ENCODE results near the gene BID. TPM values are rescaled to one million over a fixed set of nuclear protein-coding genes. Genes with fewer than 3 reads are reported as not detected.

BID gene
- total and polyA plus RNA-seq, 10 of the 15 experiments (the other 5 are each of a cell fraction or from before 2014, with no cell fraction given) = 7.9 to 241 (median 136) TPM

GRCh38 chr22:17789379-17790200 is 15.3 kb upstream of the BID start:
- RAD21 ChIA-PET (ENCODE audit: unreplicated experiment) = interaction anchor here (1.0 kb wide), 1 partner anchor 10 kb away, joined by 4 read pairs; no protein-coding TSS in a partner anchor
- Histone ChIP-seq H3K27ac (ENCODE audit: control insufficient read depth, insufficient read depth) (no peak overlapping the region), H4K20me1 (ENCODE audit: control insufficient read depth, insufficient read depth) (no peaks in the 10 kb centered on the region), H3K27me3 (replicated peaks in 1 of 2; ENCODE audit: control insufficient read depth in 2 of 2, insufficient read depth in 2 of 2, low read length in 1 of 2) (no peaks in the 10 kb centered on the region), H3K4me3 (no peak overlapping the region), H3K9ac (ENCODE audit: control insufficient read depth, insufficient read depth, low read length) (no peak overlapping the region), H3K79me2 (ENCODE audit: control insufficient read depth, insufficient read depth, low read length) (no peaks in the 10 kb centered on the region), H3K36me3 (ENCODE audit: control insufficient read depth in 2 of 2, insufficient read depth in 2 of 2, low read length in 1 of 2) (peaks cover 0 to 14% of the 10 kb centered on the region in 2 experiments; a peak in 2 of 4 replicates), H3K9me3 (replicated peaks; ENCODE audit: control insufficient read depth, insufficient read depth, low read length) (no peaks in the 10 kb centered on the region), H3K4me2 (ENCODE audit: control insufficient read depth, insufficient read depth) (no peak overlapping the region), H3K4me1 (ENCODE audit: control insufficient read depth, insufficient read depth, low read length) (peaks cover 27% of the 10 kb centered on the region), H2AFZ (ENCODE audit: control insufficient read depth, low read depth, low read length) (no peak overlapping the region)
- DNase-seq (ENCODE audit: low read depth, low spot score) = no peak
- no TSS peak for BruUV-seq (replicated peaks)
- TF ChIP-seq MXI1 (IDR thresholded peaks at IDR 0.05; ENCODE audit: low read depth, low read length) (no peak), ESRRA (IDR thresholded peaks at IDR 0.05; ENCODE audit: low read length) (no peak), PKNOX1 (IDR thresholded peaks at IDR 0.05) (no peak), RBBP5 (conservative IDR thresholded peaks at IDR 0.05) (no peak), EZH2 (IDR thresholded peaks at IDR 0.05; ENCODE audit: borderline replicate concordance, control insufficient read depth, low read depth, low read length) (no peak), MYB (IDR thresholded peaks at IDR 0.05; ENCODE audit: borderline replicate concordance, low read depth, low read length) (no peak), KLF5 (IDR thresholded peaks at IDR 0.05; ENCODE audit: partially characterized antibody) (no peak), SREBF1 (IDR thresholded peaks at IDR 0.05; ENCODE audit: low read length) (no peak), NFXL1 (IDR thresholded peaks at IDR 0.05; ENCODE audit: borderline replicate concordance) (no peak), NFYA (IDR thresholded peaks at IDR 0.05; ENCODE audit: borderline replicate concordance, low read depth, low read length) (no peak)
- SMC1A ChIA-PET (ENCODE audit: uncharacterized antibody, unreplicated experiment) = no interaction called here
- intact Hi-C loops (cut with micrococcal nuclease; ENCODE audit: unreplicated experiment) = no loop called here
- CTCF ChIA-PET = interaction anchor here (1.1 kb wide), 1 partner anchor 287 kb away, joined by 3 read pairs; no protein-coding TSS in a partner anchor
- in situ Hi-C loops (cut with MboI) = no loop called here
- 74% methylated on average over 27 of the region's 27 CpGs for WGBS (ENCODE audit: insufficient coverage, insufficient replicate concordance, low lambda C conversion rate, missing lambda C conversion rate)
- POLR2A ChIA-PET = interaction anchor here (0.5 kb wide), 1 partner anchor 21 kb away, joined by 3 read pairs; no protein-coding TSS in a partner anchor
- FAIRE-seq = no peak
- no peak for ATAC-seq

Data from GM12878 (cell line).